ENCODE results near the gene CDK5R2.

CDK5R2 gene

DNA sequence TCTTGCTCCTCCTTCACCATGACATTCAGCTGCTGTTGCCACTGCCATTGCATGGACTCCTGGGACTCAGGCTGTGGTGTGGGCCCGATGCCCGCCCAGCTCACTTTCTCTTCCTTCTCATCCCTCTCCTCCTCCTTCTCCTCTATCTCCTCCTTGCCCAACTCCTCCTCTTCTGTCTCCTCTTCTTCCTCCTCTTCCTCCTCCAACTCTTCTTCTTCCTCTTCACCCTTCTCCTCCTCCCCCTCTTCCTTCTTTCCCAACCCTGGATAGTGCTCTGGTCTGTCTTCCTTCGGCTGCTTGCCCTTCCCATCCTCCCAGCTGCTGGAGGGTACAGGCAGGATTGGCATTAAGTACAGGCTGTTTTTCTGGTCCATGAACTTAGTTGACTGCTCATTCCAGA, 44.5 kb downstream of the CDK5R2 start:
- no peak for DNase-seq (ENCODE audit: low read depth)

DNA sequence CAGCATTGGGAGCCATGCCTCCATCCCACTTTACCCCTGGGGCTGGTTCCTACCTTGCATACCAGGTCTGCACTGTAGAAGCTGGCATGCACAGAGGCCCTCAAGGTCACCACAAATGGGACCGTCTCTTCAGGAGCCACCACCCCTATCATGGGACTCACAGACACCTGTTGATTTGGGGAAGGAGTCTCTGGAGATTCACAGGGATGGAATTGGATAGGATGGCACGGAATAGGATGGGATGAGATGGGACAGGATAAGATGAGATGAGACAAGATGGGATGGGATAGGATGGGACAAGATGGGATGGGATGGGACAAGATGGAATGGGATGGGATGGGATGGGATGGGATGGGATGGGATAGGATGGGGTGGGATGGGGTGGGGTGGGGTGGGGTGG, 49.8 kb downstream of the CDK5R2 start:
- DNase-seq (ENCODE audit: low read depth) = no peak

DNA sequence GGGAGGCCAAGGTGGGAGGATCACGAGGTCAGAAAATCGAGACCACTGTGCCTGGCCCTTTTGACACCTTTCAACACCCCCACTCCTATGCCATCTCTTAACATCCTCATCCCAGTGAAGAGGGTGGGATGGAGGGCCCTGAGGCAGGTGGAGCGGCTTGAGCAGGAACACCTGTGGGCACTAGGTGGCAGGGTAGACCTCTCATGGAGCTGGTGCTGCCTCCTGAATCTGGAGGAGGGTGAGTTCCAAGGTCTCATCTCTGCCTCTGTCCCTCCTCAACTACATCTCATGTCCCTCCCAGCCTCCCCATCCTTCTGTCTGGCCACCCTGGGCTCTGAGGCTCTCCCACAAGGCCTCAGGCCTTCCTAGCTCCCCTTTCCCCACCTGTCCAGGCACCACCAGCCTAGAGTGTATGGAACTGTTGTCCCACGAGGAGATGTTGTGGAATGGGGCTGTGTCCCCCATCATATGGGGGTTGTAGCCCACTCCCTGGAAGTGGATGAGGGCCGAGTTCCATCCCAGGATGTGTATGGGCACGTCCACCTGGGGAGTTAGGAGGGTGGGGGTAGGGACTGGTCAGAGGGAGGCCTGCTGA, 50.8 kb downstream of the CDK5R2 start:
- no peak for DNase-seq (ENCODE audit: low read depth)

DNA sequence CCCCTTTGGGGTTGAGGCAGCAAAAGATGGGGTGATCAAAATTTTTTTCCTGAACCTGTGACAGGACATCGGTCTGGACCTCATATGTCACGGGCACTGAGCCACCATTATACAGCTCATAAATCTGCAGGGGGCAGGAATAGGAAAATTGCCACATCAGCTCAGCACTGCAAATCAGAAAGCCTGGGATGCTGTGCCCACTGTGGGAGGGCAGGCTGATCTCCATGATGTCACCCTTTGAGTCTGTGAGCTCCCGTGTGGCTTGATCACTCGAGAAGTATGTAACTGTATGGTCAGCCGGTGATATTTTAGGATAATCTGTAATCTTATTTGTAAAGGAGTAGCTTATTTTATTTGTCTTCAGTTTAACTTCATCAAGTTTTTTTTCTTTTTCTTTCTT, 51.4 kb downstream of the CDK5R2 start:
- DNase-seq (ENCODE audit: low read depth) = no peak

Data from iris pigment epithelial cell (primary cell).